Breast epithelium (tissue), 4 donors: ENCODE data around the gene PTPRG. TPM values are rescaled to one million over a fixed set of nuclear protein-coding genes. Genes with fewer than 3 reads are reported as not detected.

Source experiments
- DNase-seq, 2 donors: peaks; one replicate each; pipeline ENCODE4 v3.0.0-alpha.2; 2019; ENCODE audit warnings: low spot score in 2 of 2
- H3K27ac ChIP-seq, 2 donors: fragments of 200-600 bp; sonication (generic) in 1 of 2; one replicate each; pipeline ENCODE4 v1.5.1; 2016 to 2019; ENCODE audit warnings: mild to moderate bottlenecking in 1 of 2
- H3K27me3 ChIP-seq, 2 donors: fragments of 200-600 bp; sonication (generic) in 1 of 2; one replicate each; pipeline versions ENCODE4 v1.5.1 to v1.6.0; 2017 to 2019; ENCODE audit warnings: control low read depth in 1 of 2, mild to moderate bottlenecking in 1 of 2
- H3K36me3 ChIP-seq: fragments of 200-600 bp; one replicate; pipeline ENCODE4 v1.5.1; 2019
- H3K4me1 ChIP-seq, 2 donors: fragments of 200-600 bp; sonication (generic); one replicate each; pipeline ENCODE4 v1.5.1; 2016 to 2019; ENCODE audit warnings: control low read depth in 1 of 2
- H3K4me3 ChIP-seq, 3 donors: fragments of 200-600 bp; sonication (generic); 1 replicate in 2 of 3; 2 replicates in 1 of 3; pipeline ENCODE4 v1.5.1; 2016 to 2019; ENCODE audit warnings: mild to moderate bottlenecking in 3 of 3, moderate library complexity in 2 of 3
- H3K9me3 ChIP-seq, 2 donors: fragments of 200-600 bp; sonication (generic) in 1 of 2; one replicate each; pipeline ENCODE4 v1.5.1; 2016 to 2019; ENCODE audit warnings: control low read depth in 1 of 2
- POLR2A ChIP-seq: fragments of 450-650 bp; IDR thresholded peaks from one replicate; pipeline ENCODE4 v1.6.1; 2016; ENCODE audit warnings: antibody characterized with exemption, mild to moderate bottlenecking, moderate library complexity
- POLR2AphosphoS5 ChIP-seq, 3 donors: sonication (generic); formaldehyde crosslinking; IDR thresholded peaks; one replicate each; pipeline ENCODE4 v1.6.1; 2017; ENCODE audit warnings: antibody characterized with exemption in 3 of 3
- intact Hi-C: fragments of 100-400 bp; cut with DNase I; formaldehyde crosslinking; loops from one replicate; pipeline ENCODE4 v1.15.1; 2023; ENCODE audit warnings: low total_unique reads
- total RNA-seq, 3 donors: library from RNA; depleted of rRNA; stranded (reverse); fragments of >200 nt; gene quantifications; one replicate each; pipeline ENCODE4 v1.1.0, GENCODE V29; 2016
- TF ChIP-seq, protein P1 (sequence below), 3 donors: fragments of 450-650 bp; IDR thresholded peaks; one replicate each; pipeline ENCODE4 v1.5.1; 2016 to 2017; ENCODE audit warnings: antibody characterized with exemption in 3 of 3, mild to moderate bottlenecking in 3 of 3, moderate library complexity in 3 of 3

Gene PTPRG
- total RNA-seq, 3 donors from 2014 or later: 42.3 to 179 (median 61.6) TPM

DNA sequence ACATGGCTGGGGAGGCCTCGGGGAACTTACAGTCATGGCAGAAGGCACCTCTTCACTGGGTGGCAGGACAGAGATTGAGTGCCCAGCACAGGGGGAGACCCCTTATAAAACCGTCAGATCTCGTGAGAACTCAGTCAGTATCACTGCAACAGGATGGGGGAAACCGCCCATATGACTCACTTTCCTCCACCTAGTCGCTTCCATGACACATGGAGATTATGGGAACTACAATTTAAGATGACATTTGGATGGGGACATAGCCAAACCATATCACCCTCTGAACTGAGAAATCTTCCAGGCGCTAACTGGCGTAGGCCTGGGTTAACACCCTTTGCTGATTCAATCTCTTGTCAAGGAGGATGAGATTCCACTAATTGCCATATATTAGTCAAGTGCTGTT lies 419.7 kb downstream of the PTPRG start:
- no peaks in the 10 kb centered on the region for H3K27me3 ChIP-seq
- no peaks in the 10 kb centered on the region for H3K36me3 ChIP-seq
- intact Hi-C loops: no loop called here
- no peak overlapping the region for H3K27ac ChIP-seq
- H3K4me3 ChIP-seq: no peak overlapping the region
- H3K9me3 ChIP-seq: no peaks in the 10 kb centered on the region
- H3K4me1 ChIP-seq: no peaks in the 10 kb centered on the region
- DNase-seq: no peak
- no peak for TF ChIP-seq POLR2AphosphoS5 (IDR thresholded peaks at IDR 0.05)
- TF ChIP-seq, protein P1, sequence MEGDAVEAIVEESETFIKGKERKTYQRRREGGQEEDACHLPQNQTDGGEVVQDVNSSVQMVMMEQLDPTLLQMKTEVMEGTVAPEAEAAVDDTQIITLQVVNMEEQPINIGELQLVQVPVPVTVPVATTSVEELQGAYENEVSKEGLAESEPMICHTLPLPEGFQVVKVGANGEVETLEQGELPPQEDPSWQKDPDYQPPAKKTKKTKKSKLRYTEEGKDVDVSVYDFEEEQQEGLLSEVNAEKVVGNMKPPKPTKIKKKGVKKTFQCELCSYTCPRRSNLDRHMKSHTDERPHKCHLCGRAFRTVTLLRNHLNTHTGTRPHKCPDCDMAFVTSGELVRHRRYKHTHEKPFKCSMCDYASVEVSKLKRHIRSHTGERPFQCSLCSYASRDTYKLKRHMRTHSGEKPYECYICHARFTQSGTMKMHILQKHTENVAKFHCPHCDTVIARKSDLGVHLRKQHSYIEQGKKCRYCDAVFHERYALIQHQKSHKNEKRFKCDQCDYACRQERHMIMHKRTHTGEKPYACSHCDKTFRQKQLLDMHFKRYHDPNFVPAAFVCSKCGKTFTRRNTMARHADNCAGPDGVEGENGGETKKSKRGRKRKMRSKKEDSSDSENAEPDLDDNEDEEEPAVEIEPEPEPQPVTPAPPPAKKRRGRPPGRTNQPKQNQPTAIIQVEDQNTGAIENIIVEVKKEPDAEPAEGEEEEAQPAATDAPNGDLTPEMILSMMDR (IDR thresholded peaks at IDR 0.05): no peak
- TF ChIP-seq POLR2A: no peak

DNA sequence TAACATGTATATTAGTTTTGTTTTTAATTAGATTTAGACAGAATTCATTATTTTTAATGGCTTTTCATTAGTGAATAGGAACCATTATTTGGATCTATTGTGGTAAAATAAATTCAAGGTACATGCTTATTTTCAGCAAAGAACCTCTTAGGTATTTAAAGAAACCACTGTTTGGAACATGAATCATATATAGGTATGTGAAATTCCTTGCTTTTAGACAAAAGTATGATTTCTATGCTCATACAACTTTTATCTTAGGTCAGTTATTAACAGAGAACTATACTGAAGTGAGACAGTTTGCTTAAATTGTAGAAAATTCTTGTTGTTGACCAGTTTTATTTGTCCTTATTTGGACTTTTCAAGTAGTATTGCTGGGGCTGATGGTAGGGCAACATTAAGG lies 422.1 kb downstream of the PTPRG start:
- H3K27ac ChIP-seq: no peak overlapping the region
- no peaks in the 10 kb centered on the region for H3K9me3 ChIP-seq
- no peaks in the 10 kb centered on the region for H3K27me3 ChIP-seq
- TF ChIP-seq POLR2AphosphoS5 (IDR thresholded peaks at IDR 0.05) (no peak), POLR2A (no peak)
- TF ChIP-seq, protein P1 (IDR thresholded peaks at IDR 0.05): no peak
- H3K4me3 ChIP-seq: no peak overlapping the region
- no peaks in the 10 kb centered on the region for H3K36me3 ChIP-seq
- H3K4me1 ChIP-seq: no peaks in the 10 kb centered on the region
- intact Hi-C loops: no loop called here
- DNase-seq: no peak

DNA sequence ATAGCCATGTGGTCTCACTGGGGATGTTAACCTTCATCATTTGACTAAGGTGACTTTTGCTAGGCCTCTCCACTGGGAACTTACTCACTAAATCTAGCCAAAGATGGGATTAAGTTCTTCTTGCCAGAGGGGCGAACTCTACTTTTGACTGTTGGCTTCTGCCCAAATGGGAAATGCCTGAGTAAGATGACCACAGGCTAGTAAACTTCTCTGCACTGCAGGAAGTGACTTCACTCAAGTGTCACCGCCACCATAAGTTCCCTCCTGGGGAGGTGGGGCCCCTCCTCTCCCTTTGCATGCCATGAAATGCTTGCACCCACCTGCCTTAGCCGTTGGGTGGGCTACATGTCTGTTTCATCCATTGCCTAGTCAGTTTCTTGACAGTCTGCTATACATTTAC lies 423.6 kb downstream of the PTPRG start:
- intact Hi-C loops: no loop called here
- Histone ChIP-seq H3K9me3 (no peaks in the 10 kb centered on the region), H3K36me3 (no peaks in the 10 kb centered on the region), H3K4me3 (no peak overlapping the region), H3K4me1 (no peaks in the 10 kb centered on the region), H3K27me3 (no peaks in the 10 kb centered on the region), H3K27ac (no peak overlapping the region)
- TF ChIP-seq, protein P1 (IDR thresholded peaks at IDR 0.05): no peak
- TF ChIP-seq POLR2A (no peak), POLR2AphosphoS5 (IDR thresholded peaks at IDR 0.05) (no peak)
- no peak for DNase-seq

DNA sequence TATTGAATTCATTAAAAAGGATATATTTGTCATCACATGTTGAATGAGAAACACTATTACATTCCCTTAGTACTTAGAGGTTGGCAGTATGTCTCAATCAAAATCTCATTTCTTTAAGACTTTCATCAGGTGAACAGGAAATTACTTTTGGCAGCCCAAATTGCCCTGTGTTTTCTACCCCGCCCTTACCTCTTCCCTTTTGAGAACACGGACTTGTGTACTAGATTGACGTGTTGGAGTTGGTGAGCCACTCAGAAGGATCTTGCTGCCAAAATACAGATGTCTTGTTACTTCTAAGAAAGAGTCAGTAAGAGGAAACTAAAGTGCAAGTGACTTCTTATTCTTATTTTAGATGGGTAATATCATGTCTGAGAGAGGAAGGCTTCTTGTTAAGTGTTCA lies 425.1 kb downstream of the PTPRG start:
- no peak overlapping the region for H3K27ac ChIP-seq

DNA sequence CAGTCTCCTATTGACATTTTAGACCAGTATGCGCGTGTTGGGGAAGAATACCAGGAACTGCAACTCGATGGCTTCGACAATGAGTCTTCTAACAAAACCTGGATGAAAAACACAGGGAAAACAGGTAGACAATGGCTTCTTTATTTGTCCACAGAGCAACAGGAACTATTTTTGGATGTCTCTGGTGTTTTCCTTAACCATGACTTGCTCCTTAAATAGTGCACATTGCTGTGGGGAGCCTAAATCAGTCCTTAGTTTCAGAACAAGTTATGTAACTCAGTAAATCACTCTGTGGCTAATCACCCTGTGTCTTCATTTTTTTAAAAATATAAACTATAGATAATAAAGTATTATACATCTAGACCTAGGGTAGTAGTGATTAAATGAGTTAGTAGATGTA lies 428.3 kb downstream of the PTPRG start:
- DNase-seq: no peak
- Histone ChIP-seq H3K4me3 (no peak overlapping the region), H3K27ac (no peak overlapping the region), H3K36me3 (no peaks in the 10 kb centered on the region), H3K4me1 (no peaks in the 10 kb centered on the region), H3K9me3 (no peaks in the 10 kb centered on the region), H3K27me3 (no peaks in the 10 kb centered on the region)
- intact Hi-C loops: no loop called here
- TF ChIP-seq POLR2AphosphoS5 (IDR thresholded peaks at IDR 0.05) (no peak), POLR2A (no peak)
- TF ChIP-seq, protein P1 (IDR thresholded peaks at IDR 0.05): no peak

More for the DNA sequence above, 425.1 kb downstream of the PTPRG start:
- TF ChIP-seq POLR2A (no peak), POLR2AphosphoS5 (IDR thresholded peaks at IDR 0.05) (no peak)
- TF ChIP-seq, protein P1 (IDR thresholded peaks at IDR 0.05): no peak
- Histone ChIP-seq H3K4me1 (no peaks in the 10 kb centered on the region), H3K27me3 (no peaks in the 10 kb centered on the region), H3K36me3 (no peaks in the 10 kb centered on the region), H3K9me3 (no peaks in the 10 kb centered on the region), H3K4me3 (no peak overlapping the region)
- DNase-seq: no peak
- intact Hi-C loops: no loop called here
